CD14-positive monocyte (primary cell): Measurements from ENCODE around the gene RFC3. TPM values are rescaled to one million over a fixed set of nuclear protein-coding genes. Genes with fewer than 3 reads are reported as not detected.

Experiments
- DNase-seq, 3 donors: peaks; one replicate each; pipeline ENCODE4 v3.0.0-alpha.2; 2011 to 2022
- H2AFZ ChIP-seq: 2 replicates; pipeline ENCODE4 v1.6.0; 2012; ENCODE audit warnings: mild to moderate bottlenecking, low read depth, low read length, inconsistent platforms; ENCODE audit not compliant: insufficient read depth, poor library complexity, severe bottlenecking
- H3K27ac ChIP-seq, 2 donors: 1 replicate in 1 of 2; 2 replicates in 1 of 2; pipeline ENCODE4 v1.5.1; 2012 to 2013; ENCODE audit warnings: low read length in 2 of 2, control low read depth in 1 of 2, inconsistent platforms in 1 of 2, low read depth in 1 of 2, mild to moderate bottlenecking in 1 of 2
- H3K27me3 ChIP-seq, 2 donors: one replicate each; pipeline versions ENCODE4 v1.6.0 to v1.6.1; 2011 to 2013; ENCODE audit warnings: low read length in 2 of 2; ENCODE audit not compliant: control insufficient read depth in 2 of 2, insufficient read depth in 2 of 2
- H3K36me3 ChIP-seq, 2 donors: replicated peaks in 1 of 2; 1 replicate in 1 of 2; 2 replicates in 1 of 2; pipeline versions ENCODE4 v1.5.1 to v1.6.1; 2012 to 2013; ENCODE audit warnings: low read length in 2 of 2, control low read depth in 1 of 2, inconsistent platforms in 1 of 2, mild to moderate bottlenecking in 1 of 2; ENCODE audit not compliant: insufficient read depth in 2 of 2, control insufficient read depth in 1 of 2
- H3K4me1 ChIP-seq, 2 donors: 1 replicate in 1 of 2; 2 replicates in 1 of 2; pipeline versions ENCODE4 v1.5.1 to v1.6.1; 2012 to 2013; ENCODE audit warnings: low read length in 2 of 2, control low read depth in 1 of 2, inconsistent platforms in 1 of 2, mild to moderate bottlenecking in 1 of 2, moderate library complexity in 1 of 2; ENCODE audit not compliant: insufficient read depth in 2 of 2, control insufficient read depth in 1 of 2
- H3K4me2 ChIP-seq: replicated peaks from 2 replicates; pipeline ENCODE3; 2012; ENCODE audit warnings: low read length, moderate library complexity, mild to moderate bottlenecking; ENCODE audit not compliant: poor library complexity, severe bottlenecking; ENCODE audit errors: extremely low read depth
- H3K4me3 ChIP-seq, 3 experiments: fragments of 200-600 bp in 1 of 3; sonication (generic) in 1 of 3; replicated peaks in 1 of 3; 1 replicate in 2 of 3; 2 replicates in 1 of 3; pipeline ENCODE4 v1.5.1; 2011 to 2013; ENCODE audit warnings: low read length in 3 of 3, mild to moderate bottlenecking in 3 of 3, control low read depth in 2 of 3, low read depth in 2 of 3, inconsistent platforms in 1 of 3, moderate library complexity in 1 of 3
- H3K79me2 ChIP-seq: 2 replicates; pipeline ENCODE4 v1.6.0; 2012; ENCODE audit warnings: mild to moderate bottlenecking, control low read depth, inconsistent platforms, low read length, moderate library complexity; ENCODE audit not compliant: insufficient read depth
- H3K9ac ChIP-seq: 2 replicates; pipeline ENCODE4 v1.6.0; 2017; ENCODE audit warnings: low read length, mild to moderate bottlenecking; ENCODE audit not compliant: insufficient read depth, poor library complexity, severe bottlenecking
- H3K9me3 ChIP-seq, 2 donors: replicated peaks in 1 of 2; 1 replicate in 1 of 2; 2 replicates in 1 of 2; pipeline versions ENCODE4 v1.5.1 to v1.6.1; 2012 to 2013; ENCODE audit warnings: low read length in 2 of 2, control low read depth in 1 of 2; ENCODE audit not compliant: control insufficient read depth in 1 of 2, insufficient read depth in 1 of 2
- H4K20me1 ChIP-seq: 2 replicates; pipeline ENCODE4 v1.6.0; 2012; ENCODE audit warnings: mild to moderate bottlenecking, low read length, control low read depth, moderate library complexity; ENCODE audit not compliant: insufficient read depth
- H3K27ac Mint-ChIP-seq, 7 donors: one replicate each; pipeline ENCODE4 v1.8.0; 2020; ENCODE audit warnings: mild to moderate bottlenecking in 7 of 7, mixed read lengths in 7 of 7, moderate library complexity in 6 of 7, inconsistent platforms in 2 of 7
- H3K27me3 Mint-ChIP-seq, 3 donors: one replicate each; pipeline ENCODE4 v1.8.0; 2021 to 2022; ENCODE audit warnings: low read depth in 3 of 3, mild to moderate bottlenecking in 3 of 3, mixed read lengths in 3 of 3, moderate library complexity in 3 of 3, inconsistent platforms in 1 of 3
- H3K36me3 Mint-ChIP-seq, 2 donors: one replicate each; pipeline ENCODE4 v1.8.0; 2020; ENCODE audit warnings: mixed read lengths in 2 of 2, inconsistent platforms in 1 of 2, mild to moderate bottlenecking in 1 of 2
- H3K4me1 Mint-ChIP-seq: one replicate; pipeline ENCODE4 v1.8.0; 2020; ENCODE audit warnings: mild to moderate bottlenecking, mixed read lengths
- H3K4me3 Mint-ChIP-seq, 2 donors: one replicate each; pipeline ENCODE4 v1.8.0; 2020; ENCODE audit warnings: mild to moderate bottlenecking in 2 of 2, mixed read lengths in 2 of 2, moderate library complexity in 1 of 2
- H3K9me3 Mint-ChIP-seq, 7 donors: one replicate each; pipeline ENCODE4 v1.8.0; 2020 to 2022; ENCODE audit warnings: mixed read lengths in 7 of 7, mild to moderate bottlenecking in 6 of 7, moderate library complexity in 6 of 7, inconsistent platforms in 2 of 7
- CTCF ChIP-seq: fragments of 200-600 bp; IDR thresholded peaks from one replicate; pipeline ENCODE4 v1.8.0; 2022; ENCODE audit warnings: antibody characterized with exemption, mild to moderate bottlenecking
- WGBS: methylation state at CpG from one replicate; pipeline ENCODE4 v1.1.5; 2013; ENCODE audit warnings: missing lambda C conversion rate; ENCODE audit not compliant: insufficient coverage; 5-methylcytosine and 5-hydroxymethylcytosine counted together
- intact Hi-C, 2 donors: fragments of 100-400 bp; cut with micrococcal nuclease; formaldehyde crosslinking; loops; one replicate each; pipeline versions ENCODE4 v1.15.0 to v1.15.1; 2023
- polyA plus RNA-seq, 3 donors: library from polyadenylated mRNA; depleted of rRNA in 1 of 3; unstranded in 2 of 3; stranded (reverse) in 1 of 3; fragments of 300-500 nt in 2 of 3; fragments of >200 nt in 1 of 3; fragmentation: Illumina TruSeq in 2 of 3; gene quantifications; 1 replicate in 2 of 3; 2 replicates in 1 of 3; pipeline ENCODE4 v1.2.3, GENCODE V29; 2012 to 2021

The RFC3 gene
- polyA plus RNA-seq, 3 donors: 2.5 to 5.3 (median 4.1) TPM

- Histone ChIP-seq H2AFZ (no peak overlapping the region), H3K79me2 (no peaks in the 10 kb centered on the region), H4K20me1 (no peaks in the 10 kb centered on the region), H3K27me3 (no peaks in the 10 kb centered on the region), H3K4me2 (no peak overlapping the region), H3K4me3 (no peak overlapping the region), H3K4me1 (no peaks in the 10 kb centered on the region), H3K27ac (no peak overlapping the region), H3K9me3 (no peaks in the 10 kb centered on the region), H3K36me3 (peaks cover 15 to 47% of the 10 kb centered on the region in 2 donors), H3K9ac (no peak overlapping the region)
- Mint-ChIP-seq H3K27me3 (no peaks in the 10 kb centered on the region), H3K9me3 (no peaks in the 10 kb centered on the region), H3K36me3 (peaks cover 32 to 69% of the 10 kb centered on the region in 2 donors), H3K4me1 (no peaks in the 10 kb centered on the region), H3K4me3 (no peak overlapping the region), H3K27ac (peak overlapping the region in 1 of 7 donors; percentile 38)
- TF ChIP-seq CTCF: no peak
- DNase-seq: no peak
- intact Hi-C loops: no loop called here
- no CpG with 5 or more reads among the region's 1 CpG for WGBS
Observed at GRCh38 chr13:33840402-33840801, 22.5 kb downstream of the RFC3 start.

DNA sequence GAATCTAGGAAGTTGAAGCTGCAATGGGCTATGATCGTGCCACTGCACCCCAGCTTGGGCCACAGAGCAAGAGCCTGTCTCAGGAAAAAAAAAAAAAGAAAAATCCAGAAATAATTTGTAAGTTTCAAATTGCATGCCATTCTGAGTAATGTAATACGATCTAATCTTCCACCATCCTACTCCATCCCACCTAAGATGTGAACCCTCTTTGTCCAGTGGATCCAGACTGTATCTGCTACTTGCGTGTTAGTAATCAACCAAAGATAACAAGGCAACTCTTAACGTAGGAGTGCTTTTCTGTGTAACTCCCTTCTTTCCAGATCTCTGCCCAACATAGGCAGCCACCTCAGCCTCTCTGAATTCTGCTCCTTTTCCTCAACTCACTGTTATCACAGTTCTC lies 24.3 kb downstream of the RFC3 start:
- no peaks in the 10 kb centered on the region for H3K79me2 ChIP-seq
- no peak overlapping the region for H3K4me2 ChIP-seq
- H3K27me3 ChIP-seq: no peaks in the 10 kb centered on the region
- no peak for DNase-seq
- no peaks in the 10 kb centered on the region for H4K20me1 ChIP-seq
- Mint-ChIP-seq H3K27ac (peak overlapping the region in 2 of 7 donors; percentile 1 to 69), H3K27me3 (peaks cover 0 to 2% (median 0%) of the 10 kb centered on the region in 3 donors), H3K4me1 (no peaks in the 10 kb centered on the region), H3K36me3 (peaks cover 32 to 71% of the 10 kb centered on the region in 2 donors), H3K9me3 (no peaks in the 10 kb centered on the region), H3K4me3 (no peak overlapping the region)
- TF ChIP-seq CTCF: no peak
- no peak overlapping the region for H3K27ac ChIP-seq
- H3K4me1 ChIP-seq: no peaks in the 10 kb centered on the region
- H3K9ac ChIP-seq: no peak overlapping the region
- no peaks in the 10 kb centered on the region for H3K9me3 ChIP-seq
- H3K4me3 ChIP-seq: no peak overlapping the region
- no peak overlapping the region for H2AFZ ChIP-seq
- peaks cover 7 to 45% of the 10 kb centered on the region in 2 donors for H3K36me3 ChIP-seq
- 90% methylated on average over 3 of the region's 4 CpGs for WGBS
- intact Hi-C loops: no loop called here
